HepG2 (cell line): ENCODE results near the gene NSFL1C. TPM values are rescaled to one million over a fixed set of nuclear protein-coding genes. Genes with fewer than 3 reads are reported as not detected.

Source experiments
- ATAC-seq: fragments of 200-7000 bp; cut with Tn5 transposase; 3 replicates; pipeline ENCODE4 v1.9.1; 2020; ENCODE audit warnings: mild to moderate bottlenecking, moderate library complexity
- BruUV-seq: library from RNA; stranded (reverse); fragments of 400-500 nt; replicated peaks from 2 replicates; lab custom pipeline; 2021; lab: Mats Ljungman, UMichigan
- CTCF ChIA-PET: fragments of 300-600 bp; formaldehyde crosslinking; extraction: SDS; loops from one replicate; lab custom pipeline; 2021; ENCODE audit warnings: low total read pairs, inconsistent platforms, low intra/inter-chr PET ratio; lab: Yijun Ruan, JAX
- POLR2A ChIA-PET: fragments of 350-600 bp; sonication (Branson Sonifier 250); formaldehyde crosslinking; loops from one replicate; lab custom pipeline; 2020; ENCODE audit warnings: antibody characterized with exemption, inconsistent platforms; lab: Yijun Ruan, JAX
- DNase-seq: peaks from one replicate; pipeline ENCODE4 v3.0.0-alpha.2; 2015; ENCODE audit warnings: low spot score
- FAIRE-seq: peaks from 3 replicates; lab custom pipeline; 2011; peaks lifted over from hg19 to GRCh38; lab: Jason Lieb, UNC
- H2AFZ ChIP-seq: one replicate; pipeline ENCODE4 v1.6.1; 2011; ENCODE audit warnings: low read length, inconsistent platforms
- H3K27ac ChIP-seq: fragments of 300-600 bp; 3 replicates; pipeline ENCODE4 v1.8.0; 2011; ENCODE audit warnings: mixed run types, mild to moderate bottlenecking, mixed read lengths, low read length, inconsistent platforms; ENCODE audit not compliant: insufficient read depth; ENCODE audit errors: extremely low read length
- H3K27me3 ChIP-seq, 2 experiments: fragments of 200-600 bp in 1 of 2; 2 replicates in 1 of 2; 3 replicates in 1 of 2; pipeline versions ENCODE4 v1.6.0 to v1.8.0; 2011; ENCODE audit warnings: low read length in 2 of 2, mild to moderate bottlenecking in 2 of 2, moderate library complexity in 2 of 2, inconsistent platforms in 1 of 2; ENCODE audit not compliant: insufficient read depth in 2 of 2, control insufficient read depth in 1 of 2
- H3K36me3 ChIP-seq, 2 experiments: fragments of 200-600 bp in 1 of 2; replicated peaks in 1 of 2; 2 replicates in 1 of 2; 3 replicates in 1 of 2; pipeline versions ENCODE4 v1.5.1 to v1.8.0; 2011; ENCODE audit warnings: low read length in 2 of 2, inconsistent platforms in 1 of 2; ENCODE audit not compliant: insufficient read depth in 2 of 2, control insufficient read depth in 1 of 2
- H3K4me1 ChIP-seq: 2 replicates; pipeline ENCODE4 v1.5.1; 2012; ENCODE audit warnings: low read length, inconsistent platforms; ENCODE audit not compliant: insufficient read depth
- H3K4me2 ChIP-seq: 2 replicates; pipeline ENCODE4 v1.6.0; 2011; ENCODE audit warnings: low read depth, low read length, inconsistent platforms
- H3K4me3 ChIP-seq, 3 experiments: fragments of 200-600 bp in 1 of 3; sonication (generic), shearing (Covaris generic) in 1 of 3; replicated peaks in 1 of 3; 2 replicates each; pipeline ENCODE4 v1.5.1; 2011 to 2016; ENCODE audit warnings: low read length in 3 of 3, inconsistent platforms in 2 of 3, low read depth in 2 of 3, mild to moderate bottlenecking in 2 of 3, control low read depth in 1 of 3, mixed read lengths in 1 of 3; ENCODE audit not compliant: insufficient read depth in 1 of 3
- H3K79me2 ChIP-seq: one replicate; pipeline ENCODE4 v1.6.1; 2011; ENCODE audit warnings: low read length, inconsistent platforms; ENCODE audit not compliant: insufficient read depth
- H3K9ac ChIP-seq: 2 replicates; pipeline ENCODE4 v1.6.0; 2011; ENCODE audit warnings: mild to moderate bottlenecking, low read depth, low read length, inconsistent platforms; ENCODE audit not compliant: insufficient read depth
- H3K9me3 ChIP-seq: 2 replicates; pipeline ENCODE4 v1.5.1; 2012; ENCODE audit warnings: mild to moderate bottlenecking, low read length
- H4K20me1 ChIP-seq: 2 replicates; pipeline ENCODE4 v1.6.0; 2011; ENCODE audit warnings: inconsistent platforms, mild to moderate bottlenecking, low read length, moderate library complexity; ENCODE audit not compliant: insufficient read depth
- ATF1 ChIP-seq: IDR thresholded peaks from 2 replicates; pipeline ENCODE4 v1.6.1; 2016; ENCODE audit warnings: mild to moderate bottlenecking, control low read depth
- CEBPB ChIP-seq: IDR thresholded peaks from 2 replicates; pipeline ENCODE4 v1.6.1; 2011; ENCODE audit warnings: low read depth, low read length, improper control_type of control experiment, borderline replicate concordance
- FOXK1 ChIP-seq: sonication (generic); formaldehyde crosslinking; IDR thresholded peaks from 2 replicates; pipeline ENCODE4 v1.4.0; 2020; ENCODE audit warnings: low read depth, missing genetic modification reagents, borderline replicate concordance
- GTF3A ChIP-seq: sonication (generic); formaldehyde crosslinking; conservative IDR thresholded peaks from 2 replicates; pipeline ENCODE4 v1.4.0; 2020; ENCODE audit warnings: mild to moderate bottlenecking, missing genetic modification reagents
- HDAC2 ChIP-seq: sonication (generic); formaldehyde crosslinking; IDR thresholded peaks from 2 replicates; pipeline ENCODE4 v1.4.0; 2020; ENCODE audit warnings: missing genetic modification reagents
- HDAC6 ChIP-seq: fragments of 200-600 bp; sonication (generic); IDR thresholded peaks from 2 replicates; pipeline ENCODE4 v1.7.0; 2017; ENCODE audit warnings: mild to moderate bottlenecking, antibody characterized with exemption, low read length, low read depth
- HHEX ChIP-seq: IDR thresholded peaks from 2 replicates; pipeline ENCODE4 v1.6.1; 2016; ENCODE audit warnings: control low read depth
- KLF15 ChIP-seq: sonication (generic); formaldehyde crosslinking; IDR thresholded peaks from 2 replicates; pipeline ENCODE4 v1.8.1; 2023; ENCODE audit warnings: borderline replicate concordance, mild to moderate bottlenecking, inconsistent platforms, missing genetic modification reagents, mixed read lengths
- KMT2B ChIP-seq: IDR thresholded peaks from 2 replicates; pipeline ENCODE4 v1.6.1; 2016; ENCODE audit warnings: missing genetic modification reagents, missing compliant biosample characterization
- MEIS1 ChIP-seq: sonication (generic); formaldehyde crosslinking; IDR thresholded peaks from 2 replicates; pipeline ENCODE4 v1.9.0; 2021; ENCODE audit warnings: mild to moderate bottlenecking, missing genetic modification reagents, moderate library complexity, borderline replicate concordance
- NCOR1 ChIP-seq: fragments of 200-600 bp; sonication (generic); IDR thresholded peaks from 2 replicates; pipeline ENCODE4 v1.7.0; 2017; ENCODE audit warnings: antibody characterized with exemption, low read length, borderline replicate concordance
- SAP130 ChIP-seq: IDR thresholded peaks from 2 replicates; pipeline ENCODE4 v1.6.1; 2016; ENCODE audit warnings: low read depth
- THAP11 ChIP-seq: IDR thresholded peaks from 2 replicates; pipeline ENCODE4 v1.6.1; 2016; ENCODE audit warnings: missing biosample characterization, missing genetic modification reagents
- ZBTB33 ChIP-seq: sonication (generic); formaldehyde crosslinking; IDR thresholded peaks from 2 replicates; pipeline ENCODE4 v1.4.0; 2020; ENCODE audit warnings: missing genetic modification reagents
- ZC3H4 ChIP-seq: sonication (generic); formaldehyde crosslinking; IDR thresholded peaks from 2 replicates; pipeline ENCODE4 v1.4.0; 2020; ENCODE audit warnings: missing genetic modification reagents, borderline replicate concordance
- ZFP90 ChIP-seq: sonication (generic); formaldehyde crosslinking; IDR thresholded peaks from 2 replicates; pipeline ENCODE4 v1.8.0; 2022; ENCODE audit warnings: missing genetic modification reagents, mild to moderate bottlenecking, inconsistent platforms, borderline replicate concordance
- ZNF605 ChIP-seq: sonication (generic); formaldehyde crosslinking; IDR thresholded peaks from 2 replicates; pipeline ENCODE4 v1.8.0; 2022; ENCODE audit warnings: mild to moderate bottlenecking, missing genetic modification reagents
- ZSCAN9 ChIP-seq: IDR thresholded peaks from 2 replicates; pipeline ENCODE4 v1.6.1; 2016; ENCODE audit warnings: borderline replicate concordance
- WGBS: methylation state at CpG from one replicate; pipeline ENCODE4 v1.1.6; 2017; ENCODE audit warnings: low lambda C conversion rate; 5-methylcytosine and 5-hydroxymethylcytosine counted together
- in situ Hi-C: cut with HindIII; loops from 2 replicates; pipeline ENCODE4 v1.10.0; 2017; ENCODE audit warnings: low pct_unique_long_range_greater_than_20kb; ENCODE audit not compliant: extremely low pct_ligation_motif_present
- intact Hi-C: fragments of 100-400 bp; cut with micrococcal nuclease; formaldehyde crosslinking; loops from one replicate; pipeline ENCODE4 v1.10.0; 2022; ENCODE audit not compliant: unreplicated experiment
- polyA plus RNA-seq, 8 experiments: library from polyadenylated mRNA; depleted of rRNA in 3 of 8; stranded (reverse) in 7 of 8; unstranded in 1 of 8; fragments of >200 nt; fragmentation: Illumina TruSeq in 4 of 8; extraction: Trizol in 4 of 8; gene quantifications; 2 replicates each; pipeline versions ENCODE4 v1.2.1 to v1.2.3, GENCODE V29; 2011 to 2016; ENCODE audit warnings: low read depth in 4 of 8, missing spikeins in 1 of 8, mixed read lengths in 1 of 8; ENCODE audit not compliant: insufficient read depth in 1 of 8
- total RNA-seq, 5 experiments: library from RNA; depleted of rRNA; stranded (reverse); fragments of >200 nt; fragmentation: Illumina TruSeq; extraction: Trizol; gene quantifications; 2 replicates each; pipeline ENCODE4 v1.2.3, GENCODE V29; 2016; ENCODE audit warnings: low read depth in 1 of 5

NSFL1C gene
- total and polyA plus RNA-seq, 2 of the 13 experiments (the other 11 are each of a cell fraction or from before 2014, with no cell fraction given) = 22.9 to 62.7 TPM

GRCh38 chr20:1402149-1402548 lies 64.5 kb downstream of the NSFL1C start:
- in situ Hi-C loops = no loop called here
- Histone ChIP-seq H3K4me2 (no peak overlapping the region), H3K36me3 (no peaks in the 10 kb centered on the region), H3K9ac (no peak overlapping the region), H3K27me3 (0 out of 5 replicates have a peak, but pooled peaks cover 0 to 11% of the 10 kb centered on the region in 2 experiments), H2AFZ (no peak overlapping the region), H3K79me2 (no peaks in the 10 kb centered on the region), H3K4me1 (peaks cover 46% of the 10 kb centered on the region), H3K27ac (no peak overlapping the region), H3K4me3 (no peak overlapping the region), H3K9me3 (no peaks in the 10 kb centered on the region), H4K20me1 (no peaks in the 10 kb centered on the region)
- DNase-seq = no peak
- POLR2A ChIA-PET = interaction anchor here (0.9 to 3.6 kb wide), 2 partner anchors 9 to 76 kb away, joined by 4 to 21 read pairs; partner anchors contain the start of gene FKBP1A
- intact Hi-C loops = no loop called here
- TF ChIP-seq ZBTB33 (CRISPR knock-in tag) = peak; percentile 59; the same call in 1 of the 2 replicates
- no peak for TF ChIP-seq MEIS1
- no peak for ATAC-seq
- FAIRE-seq = no peak
- 53% methylated on average over 7 of the region's 7 CpGs for WGBS
- no TSS peak for BruUV-seq
- CTCF ChIA-PET = no interaction called here

DNA sequence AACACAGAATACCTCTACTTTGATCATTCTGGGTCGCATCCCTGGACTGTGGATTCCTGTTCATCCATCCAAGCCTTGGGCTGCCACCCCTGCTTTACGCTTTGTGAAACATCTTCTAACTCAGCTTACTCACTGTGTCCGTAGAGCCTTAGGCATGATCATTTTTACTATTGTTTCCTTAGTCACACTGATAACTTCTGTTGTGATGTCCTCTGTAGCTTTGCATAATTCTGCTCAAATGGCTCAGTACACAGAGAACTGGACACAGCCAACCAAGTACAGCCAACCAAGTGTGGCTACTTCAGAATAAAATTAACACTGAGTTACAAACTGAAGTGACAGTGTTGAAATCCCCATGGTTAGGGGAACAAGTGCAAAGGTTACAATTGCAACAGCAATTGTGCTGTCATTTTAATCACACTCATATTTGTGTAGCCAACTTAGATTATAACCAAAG lies 65.2 kb downstream of the NSFL1C start:
- intact Hi-C loops (loop anchor here (2.0 kb wide), 1 partner anchor 13 kb away; no protein-coding TSS in a partner anchor), in situ Hi-C loops (no loop called here)
- BruUV-seq = no TSS peak
- no peaks in the 10 kb centered on the region for H3K36me3 ChIP-seq
- peaks cover 46% of the 10 kb centered on the region for H3K4me1 ChIP-seq
- H3K27ac ChIP-seq = no peak overlapping the region
- H4K20me1 ChIP-seq = no peaks in the 10 kb centered on the region
- H2AFZ ChIP-seq = no peak overlapping the region
- H3K27me3 ChIP-seq = 0 out of 5 replicates have a peak, but pooled peaks cover 0 to 14% of the 10 kb centered on the region in 2 experiments
- 6% methylated on average over 3 of the region's 3 CpGs for WGBS
- H3K79me2 ChIP-seq = no peaks in the 10 kb centered on the region
- no peak overlapping the region for H3K4me3 ChIP-seq
- ChIA-PET POLR2A (interaction anchor here (0.9 to 3.6 kb wide), 2 partner anchors 9 to 76 kb away, joined by 4 to 21 read pairs; partner anchors contain the start of gene FKBP1A), CTCF (no interaction called here)
- H3K9me3 ChIP-seq = no peaks in the 10 kb centered on the region
- FAIRE-seq = no peak
- peak overlapping the region; percentile 21 for H3K4me2 ChIP-seq
- H3K9ac ChIP-seq = no peak overlapping the region
- peak; percentile 69 for ATAC-seq
- DNase-seq = peak; percentile 47
- no peak for TF ChIP-seq ATF1 (CRISPR knock-in tag)
- peak; percentile 37; the same call in 1 of the 2 replicates for TF ChIP-seq THAP11
- TF ChIP-seq NCOR1 = peak; percentile 37; the same call in 1 of the 2 replicates
- TF ChIP-seq HDAC6 = no peak
- TF ChIP-seq KLF15 = no peak
- peak; percentile 86 for TF ChIP-seq CEBPB
- TF ChIP-seq ZNF605 (CRISPR knock-in tag) = no peak
- 0 out of 2 replicates have a peak, but pooled peaks have one; percentile 25 for TF ChIP-seq SAP130
- no peak for TF ChIP-seq HHEX
- TF ChIP-seq ZFP90 (CRISPR knock-in tag) = 0 out of 2 replicates have a peak, but pooled peaks have one; percentile 30
- TF ChIP-seq HDAC2 (CRISPR knock-in tag) = peak; percentile 14; the same call in 1 of the 2 replicates
- no peak for TF ChIP-seq FOXK1 (CRISPR knock-in tag)
- TF ChIP-seq ZC3H4 (CRISPR knock-in tag) = no peak
- TF ChIP-seq KMT2B (CRISPR knock-in tag) = 0 out of 2 replicates have a peak, but pooled peaks have one; percentile 28
- 0 out of 2 replicates have a peak, but pooled peaks have one; percentile 25 for TF ChIP-seq ZSCAN9 (CRISPR knock-in tag)
- no peak for TF ChIP-seq GTF3A (CRISPR knock-in tag)
